GM19463 (cell line): ENCODE data around the gene PCDHA7.
"Not testable (repeated sequence)": the region's sequence is repeated elsewhere in the genome, so short reads cannot be mapped to it uniquely, and the experiment has no call there.

Experiments
- ATAC-seq: cut with Tn5 transposase; IDR thresholded peaks from one replicate; pipeline ENCODE4 v1.9.1; 2021; ENCODE audit warnings: mild to moderate bottlenecking, moderate library complexity; ENCODE audit not compliant: unreplicated experiment

PCDHA7 gene, protein sequence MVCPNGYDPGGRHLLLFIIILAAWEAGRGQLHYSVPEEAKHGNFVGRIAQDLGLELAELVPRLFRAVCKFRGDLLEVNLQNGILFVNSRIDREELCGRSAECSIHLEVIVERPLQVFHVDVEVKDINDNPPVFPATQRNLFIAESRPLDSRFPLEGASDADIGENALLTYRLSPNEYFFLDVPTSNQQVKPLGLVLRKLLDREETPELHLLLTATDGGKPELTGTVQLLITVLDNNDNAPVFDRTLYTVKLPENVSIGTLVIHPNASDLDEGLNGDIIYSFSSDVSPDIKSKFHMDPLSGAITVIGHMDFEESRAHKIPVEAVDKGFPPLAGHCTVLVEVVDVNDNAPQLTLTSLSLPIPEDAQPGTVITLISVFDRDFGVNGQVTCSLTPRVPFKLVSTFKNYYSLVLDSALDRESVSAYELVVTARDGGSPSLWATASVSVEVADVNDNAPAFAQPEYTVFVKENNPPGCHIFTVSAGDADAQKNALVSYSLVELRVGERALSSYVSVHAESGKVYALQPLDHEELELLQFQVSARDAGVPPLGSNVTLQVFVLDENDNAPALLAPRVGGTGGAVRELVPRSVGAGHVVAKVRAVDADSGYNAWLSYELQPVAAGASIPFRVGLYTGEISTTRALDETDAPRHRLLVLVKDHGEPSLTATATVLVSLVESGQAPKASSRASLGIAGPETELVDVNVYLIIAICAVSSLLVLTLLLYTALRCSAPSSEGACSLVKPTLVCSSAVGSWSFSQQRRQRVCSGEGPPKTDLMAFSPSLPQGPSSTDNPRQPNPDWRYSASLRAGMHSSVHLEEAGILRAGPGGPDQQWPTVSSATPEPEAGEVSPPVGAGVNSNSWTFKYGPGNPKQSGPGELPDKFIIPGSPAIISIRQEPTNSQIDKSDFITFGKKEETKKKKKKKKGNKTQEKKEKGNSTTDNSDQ

DNA sequence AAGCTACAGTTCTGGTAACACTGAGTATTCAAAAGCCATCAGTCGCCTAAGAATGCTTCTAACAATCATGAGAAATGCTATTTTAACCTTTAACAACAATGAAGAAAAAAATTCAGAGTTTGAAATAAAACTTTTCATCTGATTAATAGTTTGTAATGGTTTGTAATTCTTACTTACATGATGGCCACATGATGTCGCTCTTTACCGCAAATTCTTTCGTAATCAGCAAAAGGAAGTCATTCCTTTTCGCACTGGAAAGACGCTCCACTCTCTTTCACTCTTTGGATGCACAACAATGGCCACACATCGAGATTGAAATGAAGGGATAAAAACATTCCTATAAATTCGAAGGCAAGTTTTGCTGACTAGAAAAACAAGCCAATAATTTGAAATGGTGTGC, at the start of gene PCDHA7:
PCDHA7 (plus strand) TSS at position 277 of the 400 bp plus-strand sequence; CDS start at position 392, 115 bp downstream.
- ATAC-seq: no peak

DNA sequence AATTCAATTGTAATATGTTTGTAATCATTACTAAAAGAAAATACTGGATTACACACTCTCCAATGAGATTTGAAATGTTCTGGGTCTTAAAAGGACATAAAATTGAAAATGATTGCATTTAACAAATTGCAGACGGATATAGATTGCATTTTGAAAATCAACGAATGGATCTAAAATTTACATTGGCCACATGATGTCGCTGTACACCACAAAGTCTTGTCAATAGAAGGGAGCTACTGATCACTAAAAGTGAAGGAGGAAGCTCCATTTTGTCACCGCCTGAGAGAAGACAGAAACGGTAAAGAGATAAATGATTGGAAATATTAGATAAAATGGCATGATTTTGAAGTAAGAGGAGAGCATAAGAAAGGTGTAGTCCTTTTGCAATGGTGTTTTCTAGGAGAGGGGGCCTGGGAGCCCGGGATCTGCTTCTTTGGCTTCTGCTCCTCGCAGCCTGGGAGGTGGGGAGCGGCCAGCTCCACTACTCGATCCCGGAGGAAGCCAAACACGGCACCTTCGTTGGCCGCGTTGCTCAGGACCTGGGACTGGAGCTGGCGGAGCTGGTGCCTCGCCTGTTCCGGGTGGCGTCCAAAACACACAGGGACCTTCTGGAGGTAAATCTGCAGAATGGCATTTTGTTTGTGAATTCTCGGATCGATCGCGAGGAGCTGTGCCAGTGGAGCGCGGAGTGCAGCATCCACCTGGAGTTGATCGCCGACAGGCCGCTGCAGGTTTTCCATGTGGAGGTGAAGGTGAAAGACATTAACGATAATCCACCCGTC, 48.0 kb upstream of the PCDHA7 start, which contains the start of gene PCDHA1:
PCDHA1 (plus strand) TSS at position 236 of the 782 bp plus-strand sequence.
- no peak for ATAC-seq

DNA sequence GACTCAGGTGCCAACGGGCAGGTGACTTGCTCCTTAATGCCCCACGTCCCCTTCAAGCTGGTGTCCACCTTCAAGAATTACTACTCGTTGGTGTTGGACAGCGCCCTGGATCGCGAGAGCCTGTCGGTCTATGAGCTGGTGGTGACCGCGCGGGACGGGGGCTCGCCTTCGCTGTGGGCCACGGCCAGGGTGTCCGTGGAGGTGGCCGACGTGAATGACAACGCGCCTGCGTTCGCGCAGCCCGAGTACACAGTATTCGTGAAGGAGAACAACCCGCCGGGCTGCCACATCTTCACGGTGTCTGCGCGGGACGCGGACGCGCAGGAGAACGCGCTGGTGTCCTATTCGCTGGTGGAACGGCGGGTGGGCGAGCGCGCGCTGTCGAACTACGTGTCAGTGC, 46.6 kb upstream of the PCDHA7 start:
- ATAC-seq: not testable (repeated sequence)

DNA sequence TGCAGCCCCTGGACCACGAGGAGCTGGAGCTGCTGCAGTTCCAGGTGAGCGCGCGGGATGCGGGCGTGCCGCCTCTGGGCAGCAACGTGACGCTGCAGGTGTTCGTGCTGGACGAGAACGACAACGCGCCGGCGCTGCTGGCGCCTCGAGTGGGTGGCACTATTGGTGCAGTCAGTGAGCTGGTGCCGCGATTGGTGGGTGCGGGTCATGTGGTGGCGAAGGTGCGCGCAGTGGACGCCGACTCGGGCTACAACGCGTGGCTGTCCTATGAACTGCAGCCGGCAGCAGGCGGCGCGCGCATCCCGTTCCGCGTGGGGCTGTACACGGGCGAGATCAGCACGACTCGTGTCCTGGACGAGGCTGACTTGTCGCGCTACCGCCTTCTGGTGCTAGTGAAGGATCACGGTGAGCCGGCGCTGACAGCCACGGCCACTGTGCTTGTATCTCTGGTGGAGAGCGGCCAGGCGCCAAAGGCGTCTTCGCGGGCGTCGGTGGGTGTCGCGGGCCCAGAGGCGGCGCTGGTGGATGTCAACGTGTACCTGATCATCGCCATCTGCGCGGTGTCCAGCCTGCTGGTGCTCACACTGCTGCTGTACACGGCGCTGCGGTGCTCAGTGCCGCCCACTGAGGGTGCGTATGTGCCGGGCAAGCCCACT, 46.1 kb upstream of the PCDHA7 start:
- not testable (repeated sequence) for ATAC-seq

DNA sequence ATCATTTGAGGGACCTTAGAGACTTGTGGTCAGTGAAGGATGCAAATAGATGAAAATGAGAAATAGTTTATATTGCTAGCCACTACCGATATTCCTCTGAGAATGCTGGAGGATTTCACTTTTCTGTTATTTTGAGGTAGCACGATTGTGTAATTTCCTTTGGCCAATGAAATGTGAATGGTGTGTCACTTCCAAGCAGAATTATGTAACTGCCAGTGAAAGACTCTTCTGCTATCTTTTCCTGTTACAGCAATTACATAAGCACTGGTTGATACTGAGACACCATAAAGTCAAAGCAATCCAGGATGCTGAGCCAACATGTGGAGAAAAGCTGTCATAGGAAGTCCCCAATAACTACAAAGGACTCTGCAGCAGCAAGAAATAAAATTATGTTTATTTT, 43.0 kb upstream of the PCDHA7 start:
- no peak for ATAC-seq

DNA sequence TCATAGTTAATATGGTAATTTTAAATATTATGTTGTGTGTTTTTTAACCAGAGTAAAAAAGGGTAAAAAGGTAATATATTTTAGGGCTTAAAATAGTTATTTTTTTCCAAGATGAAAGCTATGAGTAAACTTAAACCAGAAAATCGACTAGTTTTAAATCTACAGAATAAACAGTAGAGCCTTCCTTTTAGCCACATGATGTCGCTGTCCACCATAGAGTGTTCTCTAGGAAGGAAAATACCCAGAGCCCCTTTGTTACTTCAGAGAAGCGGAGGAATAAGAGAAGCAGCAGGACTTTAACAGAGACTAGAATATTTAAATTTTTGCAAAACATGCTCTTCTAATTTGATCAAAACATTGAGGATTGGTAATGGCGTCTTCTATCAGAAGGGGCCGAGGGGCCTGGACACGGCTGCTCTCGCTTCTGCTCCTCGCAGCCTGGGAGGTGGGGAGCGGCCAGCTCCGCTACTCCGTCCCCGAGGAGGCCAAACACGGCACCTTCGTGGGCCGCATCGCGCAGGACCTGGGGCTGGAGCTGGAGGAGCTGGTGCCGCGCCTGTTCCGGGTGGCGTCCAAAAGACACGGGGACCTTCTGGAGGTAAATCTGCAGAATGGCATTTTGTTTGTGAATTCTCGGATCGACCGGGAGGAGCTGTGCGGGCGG, 39.3 kb upstream of the PCDHA7 start, which contains the start of gene PCDHA2:
PCDHA2 (plus strand) TSS at position 258 of the 664 bp plus-strand sequence.
- no peak for ATAC-seq

DNA sequence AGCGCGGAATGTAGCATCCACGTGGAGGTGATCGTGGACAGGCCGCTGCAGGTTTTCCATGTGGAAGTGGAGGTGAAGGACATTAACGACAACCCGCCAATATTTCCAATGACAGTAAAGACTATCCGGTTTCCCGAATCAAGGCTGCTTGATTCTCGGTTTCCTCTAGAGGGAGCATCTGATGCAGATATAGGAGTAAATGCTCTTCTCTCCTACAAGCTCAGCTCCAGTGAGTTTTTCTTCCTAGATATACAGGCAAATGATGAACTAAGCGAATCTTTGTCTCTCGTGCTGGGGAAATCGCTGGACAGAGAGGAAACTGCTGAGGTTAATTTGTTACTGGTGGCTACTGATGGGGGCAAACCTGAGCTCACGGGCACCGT, 38.8 kb upstream of the PCDHA7 start:
- ATAC-seq: no peak

DNA sequence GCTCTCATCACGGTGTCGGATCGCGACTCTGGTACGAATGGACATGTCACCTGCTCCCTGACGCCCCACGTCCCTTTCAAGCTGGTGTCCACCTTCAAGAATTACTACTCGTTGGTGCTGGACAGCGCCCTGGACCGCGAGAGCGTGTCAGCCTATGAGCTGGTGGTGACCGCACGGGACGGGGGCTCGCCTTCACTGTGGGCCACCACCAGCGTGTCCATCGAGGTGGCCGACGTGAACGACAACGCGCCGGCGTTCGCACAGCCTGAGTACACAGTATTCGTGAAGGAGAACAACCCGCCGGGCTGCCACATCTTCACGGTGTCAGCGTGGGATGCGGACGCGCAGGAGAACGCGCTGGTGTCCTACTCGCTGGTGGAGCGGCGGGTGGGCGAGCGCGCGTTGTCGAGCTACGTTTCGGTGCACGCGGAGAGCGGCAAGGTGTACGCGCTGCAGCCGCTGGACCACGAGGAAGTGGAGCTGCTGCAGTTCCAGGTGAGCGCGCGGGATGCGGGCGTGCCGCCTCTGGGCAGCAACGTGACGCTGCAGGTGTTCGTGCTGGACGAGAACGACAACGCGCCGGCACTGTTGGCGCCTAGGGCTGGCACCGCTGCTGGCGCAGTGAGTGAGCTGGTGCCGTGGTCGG, 37.9 kb upstream of the PCDHA7 start:
- not testable (repeated sequence) for ATAC-seq

DNA sequence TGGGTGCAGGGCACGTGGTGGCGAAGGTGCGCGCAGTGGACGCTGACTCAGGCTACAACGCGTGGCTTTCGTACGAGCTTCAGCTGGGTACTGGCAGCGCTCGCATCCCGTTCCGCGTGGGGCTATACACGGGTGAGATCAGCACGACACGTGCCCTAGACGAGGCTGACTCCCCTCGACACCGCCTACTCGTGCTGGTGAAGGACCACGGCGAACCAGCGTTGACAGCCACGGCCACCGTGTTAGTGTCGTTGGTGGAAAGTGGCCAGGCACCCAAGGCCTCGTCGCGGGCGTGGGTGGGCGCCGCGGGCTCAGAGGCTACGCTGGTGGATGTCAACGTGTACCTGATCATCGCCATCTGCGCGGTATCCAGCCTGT, 37.4 kb upstream of the PCDHA7 start:
- ATAC-seq: no peak

DNA sequence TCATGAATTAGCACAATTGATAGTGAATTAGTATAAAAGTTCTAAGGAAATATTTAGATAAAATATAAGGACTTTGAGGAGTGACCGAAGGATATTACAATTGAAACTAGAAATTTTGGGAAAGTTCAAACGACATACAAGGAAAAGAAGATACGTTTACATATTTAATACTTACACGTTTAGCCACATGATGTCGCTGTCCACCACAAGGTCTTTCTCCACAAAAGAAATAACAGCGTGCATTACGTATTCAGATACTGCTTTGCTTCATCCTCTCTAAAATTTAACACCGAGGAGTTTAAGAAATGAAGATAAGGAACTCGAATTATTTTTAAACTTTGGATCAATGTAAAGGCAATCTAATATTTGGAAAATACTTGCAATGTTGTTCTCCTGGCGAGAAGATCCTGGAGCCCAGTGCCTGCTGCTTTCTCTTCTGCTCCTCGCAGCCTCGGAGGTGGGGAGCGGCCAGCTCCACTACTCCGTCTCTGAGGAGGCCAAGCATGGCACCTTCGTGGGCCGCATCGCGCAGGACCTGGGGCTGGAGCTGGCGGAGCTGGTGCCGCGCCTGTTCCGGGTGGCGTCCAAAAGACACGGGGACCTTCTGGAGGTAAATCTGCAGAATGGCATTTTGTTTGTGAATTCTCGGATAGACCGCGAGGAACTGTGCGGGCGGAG, 33.1 kb upstream of the PCDHA7 start, which contains the start of gene PCDHA3:
PCDHA3 (plus strand) TSS at position 242 of the 678 bp plus-strand sequence.
- no peak for ATAC-seq

DNA sequence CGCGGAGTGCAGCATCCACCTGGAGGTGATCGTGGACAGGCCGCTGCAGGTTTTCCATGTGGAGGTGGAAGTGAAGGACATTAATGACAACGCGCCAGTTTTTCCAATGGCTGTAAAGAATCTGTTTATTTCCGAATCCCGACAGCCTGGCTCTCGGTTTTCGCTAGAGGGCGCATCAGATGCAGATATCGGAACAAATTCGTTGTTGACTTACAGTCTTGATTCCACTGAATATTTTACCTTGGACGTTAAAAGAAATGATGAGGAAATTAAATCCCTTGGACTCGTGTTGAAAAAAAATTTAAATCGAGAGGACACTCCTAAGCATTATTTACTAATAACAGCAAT, 32.6 kb upstream of the PCDHA7 start:
- no peak for ATAC-seq

DNA sequence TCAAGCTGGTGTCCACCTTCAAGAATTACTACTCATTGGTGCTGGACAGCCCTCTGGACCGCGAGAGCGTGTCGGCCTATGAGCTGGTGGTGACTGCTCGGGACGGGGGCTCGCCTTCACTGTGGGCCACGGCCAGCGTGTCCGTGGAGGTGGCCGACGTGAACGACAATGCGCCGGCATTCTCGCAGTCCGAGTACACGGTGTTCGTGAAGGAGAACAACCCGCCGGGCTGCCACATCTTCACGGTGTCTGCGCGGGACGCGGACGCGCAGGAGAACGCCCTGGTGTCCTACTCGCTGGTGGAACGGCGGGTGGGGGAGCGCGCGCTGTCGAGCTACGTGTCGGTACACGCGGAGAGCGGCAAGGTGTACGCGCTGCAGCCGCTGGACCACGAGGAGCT, 31.7 kb upstream of the PCDHA7 start:
- ATAC-seq: not testable (repeated sequence)

DNA sequence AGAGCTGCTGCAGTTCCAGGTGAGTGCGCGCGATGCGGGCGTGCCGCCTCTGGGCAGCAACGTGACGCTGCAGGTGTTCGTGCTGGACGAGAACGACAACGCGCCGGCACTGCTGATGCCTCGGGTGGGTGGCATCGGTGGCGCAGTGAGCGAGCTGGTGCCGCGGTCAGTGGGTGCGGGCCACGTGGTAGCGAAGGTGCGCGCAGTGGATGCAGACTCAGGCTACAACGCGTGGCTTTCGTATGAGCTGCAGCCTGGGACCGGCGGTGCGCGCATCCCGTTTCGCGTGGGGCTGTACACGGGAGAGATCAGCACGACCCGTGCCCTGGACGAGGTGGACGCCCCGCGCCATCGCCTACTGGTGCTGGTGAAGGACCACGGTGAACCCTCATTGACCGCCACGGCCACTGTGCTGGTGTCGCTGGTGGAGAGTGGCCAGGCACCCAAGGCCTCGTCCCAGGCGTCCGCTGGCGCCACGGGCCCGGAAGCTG, 31.2 kb upstream of the PCDHA7 start:
- ATAC-seq: no peak

DNA sequence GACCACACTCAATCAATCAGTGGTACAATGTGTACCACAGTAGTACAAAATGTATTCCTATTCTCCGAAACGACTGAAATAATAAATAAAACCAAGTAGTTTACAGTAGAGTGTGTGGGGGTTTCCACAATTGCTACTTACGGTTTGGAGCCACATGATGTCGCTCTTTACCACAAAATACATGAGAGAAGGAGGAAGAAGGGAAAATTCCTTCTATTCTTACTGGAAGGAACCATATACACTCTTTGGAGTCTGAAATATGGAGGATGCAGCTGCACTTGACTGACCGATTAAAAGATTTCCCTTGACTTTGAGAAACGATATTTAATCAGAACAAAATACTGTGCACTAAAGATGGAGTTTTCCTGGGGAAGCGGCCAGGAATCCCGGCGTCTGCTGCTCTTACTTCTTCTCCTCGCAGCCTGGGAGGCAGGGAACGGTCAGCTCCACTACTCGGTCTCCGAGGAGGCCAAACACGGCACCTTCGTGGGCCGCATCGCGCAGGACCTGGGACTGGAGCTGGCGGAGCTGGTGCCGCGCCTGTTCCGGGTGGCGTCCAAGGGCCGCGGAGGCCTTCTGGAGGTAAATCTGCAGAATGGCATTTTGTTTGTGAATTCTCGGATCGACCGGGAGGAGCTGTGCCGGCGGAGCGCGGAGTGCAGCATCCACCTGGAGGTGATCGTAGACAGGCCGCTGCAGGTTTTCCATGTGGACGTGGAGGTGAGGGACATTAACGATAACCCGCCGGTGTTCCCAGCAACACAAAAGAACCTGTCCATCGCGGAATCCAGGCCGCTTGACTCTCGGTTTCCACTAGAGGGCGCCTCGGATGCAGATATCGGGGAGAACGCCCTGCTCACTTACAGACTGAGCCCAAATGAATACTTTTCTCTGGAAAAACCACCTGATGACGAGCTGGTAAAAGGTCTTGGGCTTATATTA, 27.0 kb upstream of the PCDHA7 start, which contains the start of gene PCDHA4:
PCDHA4 (plus strand) TSS at position 235 of the 942 bp plus-strand sequence.
- ATAC-seq: no peak

DNA sequence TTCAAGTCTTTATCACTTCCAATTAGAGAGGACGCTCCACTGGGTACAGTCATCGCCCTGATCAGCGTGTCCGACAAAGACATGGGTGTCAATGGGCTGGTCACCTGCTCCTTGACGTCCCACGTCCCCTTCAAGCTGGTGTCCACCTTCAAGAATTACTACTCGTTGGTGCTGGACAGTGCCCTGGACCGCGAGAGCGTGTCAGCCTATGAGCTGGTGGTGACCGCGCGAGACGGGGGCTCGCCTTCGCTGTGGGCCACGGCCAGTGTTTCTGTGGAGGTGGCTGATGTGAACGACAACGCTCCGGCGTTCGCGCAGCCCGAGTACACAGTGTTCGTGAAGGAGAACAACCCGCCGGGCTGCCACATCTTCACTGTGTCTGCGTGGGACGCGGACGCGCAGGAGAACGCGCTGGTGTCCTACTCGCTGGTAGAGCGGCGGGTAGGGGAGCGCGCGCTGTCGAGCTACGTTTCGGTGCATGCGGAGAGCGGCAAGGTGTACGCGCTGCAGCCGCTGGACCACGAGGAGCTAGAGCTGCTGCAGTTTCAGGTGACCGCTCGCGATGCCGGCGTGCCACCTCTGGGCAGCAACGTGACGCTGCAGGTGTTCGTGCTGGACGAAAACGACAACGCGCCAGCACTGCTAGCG, 25.7 kb upstream of the PCDHA7 start:
- ATAC-seq: not testable (repeated sequence)

DNA sequence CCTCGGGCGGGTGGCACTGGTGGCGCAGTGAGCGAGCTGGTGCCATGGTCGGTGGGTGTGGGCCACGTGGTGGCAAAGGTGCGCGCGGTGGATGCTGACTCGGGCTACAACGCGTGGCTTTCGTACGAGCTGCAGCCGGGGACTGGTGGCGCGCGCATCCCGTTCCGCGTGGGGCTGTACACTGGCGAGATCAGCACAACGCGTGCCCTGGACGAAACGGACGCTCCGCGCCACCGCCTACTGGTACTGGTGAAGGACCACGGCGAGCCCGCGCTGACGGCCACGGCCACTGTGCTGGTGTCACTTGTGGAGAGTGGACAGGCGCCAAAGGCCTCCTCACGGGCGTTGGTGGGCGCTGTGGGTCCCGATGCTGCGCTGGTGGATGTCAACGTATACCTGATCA, 25.2 kb upstream of the PCDHA7 start:
- ATAC-seq: no peak
